ENCODE measurements around the gene OXCT2. TPM values are rescaled to one million over a fixed set of nuclear protein-coding genes. Genes with fewer than 3 reads are reported as not detected.
"Not testable (repeated sequence)": the region's sequence is repeated elsewhere in the genome, so short reads cannot be mapped to it uniquely, and the experiment has no call there.

The OXCT2 gene
- total and polyA plus RNA-seq, 4 donors, result 0.11 to 0.47 (median 0.15) TPM

GRCh38 chr1:39776886-39777285, 5.7 kb upstream of the OXCT2 start:
- Histone ChIP-seq H3K27me3 (ENCODE audit: control insufficient read depth in 4 of 4, insufficient read depth in 4 of 4, low read length in 3 of 4) (no peaks in the 10 kb centered on the region), H3K9me3 (ENCODE audit: control insufficient read depth in 4 of 4, low read length in 3 of 4) (no peaks in the 10 kb centered on the region), H3K36me3 (ENCODE audit: control insufficient read depth in 4 of 4, insufficient read depth in 3 of 4, low read depth in 1 of 4, low read length in 3 of 4) (no peaks in the 10 kb centered on the region), H3K4me1 (ENCODE audit: control insufficient read depth in 4 of 4, insufficient read depth in 4 of 4, low read length in 3 of 4) (no peaks in the 10 kb centered on the region), H3K4me3 (ENCODE audit: low read depth in 1 of 3, low read length in 3 of 3) (no peak overlapping the region), H3K27ac (ENCODE audit: low read depth in 1 of 2, low read length in 2 of 2) (no peak overlapping the region), H3K9ac (ENCODE audit: low read depth in 1 of 2, low read length in 2 of 2) (no peak overlapping the region)
- WGBS, result 82% methylated on average over 4 of the region's 4 CpGs
- TF ChIP-seq HNF4G (IDR thresholded peaks at IDR 0.05) (no peak), MAX (IDR thresholded peaks at IDR 0.05) (no peak), FOXA1 (IDR thresholded peaks at IDR 0.05) (no peak), HNF4A (conservative IDR thresholded peaks at IDR 0.05) (no peak)
- TF ChIP-seq, protein P1, sequence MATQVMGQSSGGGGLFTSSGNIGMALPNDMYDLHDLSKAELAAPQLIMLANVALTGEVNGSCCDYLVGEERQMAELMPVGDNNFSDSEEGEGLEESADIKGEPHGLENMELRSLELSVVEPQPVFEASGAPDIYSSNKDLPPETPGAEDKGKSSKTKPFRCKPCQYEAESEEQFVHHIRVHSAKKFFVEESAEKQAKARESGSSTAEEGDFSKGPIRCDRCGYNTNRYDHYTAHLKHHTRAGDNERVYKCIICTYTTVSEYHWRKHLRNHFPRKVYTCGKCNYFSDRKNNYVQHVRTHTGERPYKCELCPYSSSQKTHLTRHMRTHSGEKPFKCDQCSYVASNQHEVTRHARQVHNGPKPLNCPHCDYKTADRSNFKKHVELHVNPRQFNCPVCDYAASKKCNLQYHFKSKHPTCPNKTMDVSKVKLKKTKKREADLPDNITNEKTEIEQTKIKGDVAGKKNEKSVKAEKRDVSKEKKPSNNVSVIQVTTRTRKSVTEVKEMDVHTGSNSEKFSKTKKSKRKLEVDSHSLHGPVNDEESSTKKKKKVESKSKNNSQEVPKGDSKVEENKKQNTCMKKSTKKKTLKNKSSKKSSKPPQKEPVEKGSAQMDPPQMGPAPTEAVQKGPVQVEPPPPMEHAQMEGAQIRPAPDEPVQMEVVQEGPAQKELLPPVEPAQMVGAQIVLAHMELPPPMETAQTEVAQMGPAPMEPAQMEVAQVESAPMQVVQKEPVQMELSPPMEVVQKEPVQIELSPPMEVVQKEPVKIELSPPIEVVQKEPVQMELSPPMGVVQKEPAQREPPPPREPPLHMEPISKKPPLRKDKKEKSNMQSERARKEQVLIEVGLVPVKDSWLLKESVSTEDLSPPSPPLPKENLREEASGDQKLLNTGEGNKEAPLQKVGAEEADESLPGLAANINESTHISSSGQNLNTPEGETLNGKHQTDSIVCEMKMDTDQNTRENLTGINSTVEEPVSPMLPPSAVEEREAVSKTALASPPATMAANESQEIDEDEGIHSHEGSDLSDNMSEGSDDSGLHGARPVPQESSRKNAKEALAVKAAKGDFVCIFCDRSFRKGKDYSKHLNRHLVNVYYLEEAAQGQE (IDR thresholded peaks at IDR 0.05), result no peak
- DNase-seq (ENCODE audit: low spot score), result no peak

DNA sequence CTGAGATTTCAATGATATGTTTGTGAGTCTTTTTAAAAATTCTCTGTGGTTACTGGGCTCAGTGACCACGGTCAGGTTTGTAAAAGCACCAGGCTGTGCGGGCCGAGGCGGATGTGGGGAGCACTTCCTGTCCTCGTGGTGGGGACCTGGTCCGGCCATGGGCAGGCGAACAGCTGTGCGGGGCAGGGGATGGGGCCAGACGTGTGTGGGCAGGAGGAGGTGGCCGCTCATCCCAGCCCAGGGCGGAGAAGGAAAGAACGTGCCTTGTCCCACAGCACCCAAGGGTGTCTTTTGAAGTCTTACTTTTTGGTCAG, 5.2 kb upstream of the OXCT2 start:
- Histone ChIP-seq H3K4me1 (ENCODE audit: control insufficient read depth in 4 of 4, insufficient read depth in 4 of 4, low read length in 3 of 4) (no peaks in the 10 kb centered on the region), H3K27ac (ENCODE audit: low read depth in 1 of 2, low read length in 2 of 2) (no peak overlapping the region), H3K27me3 (ENCODE audit: control insufficient read depth in 4 of 4, insufficient read depth in 4 of 4, low read length in 3 of 4) (no peaks in the 10 kb centered on the region), H3K9ac (ENCODE audit: low read depth in 1 of 2, low read length in 2 of 2) (no peak overlapping the region), H3K4me3 (ENCODE audit: low read depth in 1 of 3, low read length in 3 of 3) (no peak overlapping the region), H3K36me3 (ENCODE audit: control insufficient read depth in 4 of 4, insufficient read depth in 3 of 4, low read depth in 1 of 4, low read length in 3 of 4) (no peaks in the 10 kb centered on the region), H3K9me3 (ENCODE audit: control insufficient read depth in 4 of 4, low read length in 3 of 4) (no peaks in the 10 kb centered on the region)
- TF ChIP-seq FOXA1 (IDR thresholded peaks at IDR 0.05) (no peak), HNF4A (conservative IDR thresholded peaks at IDR 0.05) (no peak), RXRA (IDR thresholded peaks at IDR 0.05) (no peak)
- TF ChIP-seq, protein P2, sequence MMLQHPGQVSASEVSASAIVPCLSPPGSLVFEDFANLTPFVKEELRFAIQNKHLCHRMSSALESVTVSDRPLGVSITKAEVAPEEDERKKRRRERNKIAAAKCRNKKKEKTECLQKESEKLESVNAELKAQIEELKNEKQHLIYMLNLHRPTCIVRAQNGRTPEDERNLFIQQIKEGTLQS (IDR thresholded peaks at IDR 0.05), result no peak
- DNase-seq (ENCODE audit: low spot score), result no peak
- 81% methylated on average over 12 of the region's 12 CpGs for WGBS

- H3K27ac ChIP-seq (ENCODE audit: low read depth in 1 of 2, low read length in 2 of 2); H3K36me3 ChIP-seq (ENCODE audit: control insufficient read depth in 4 of 4, insufficient read depth in 3 of 4, low read depth in 1 of 4, low read length in 3 of 4); H3K27me3 ChIP-seq (ENCODE audit: control insufficient read depth in 4 of 4, insufficient read depth in 4 of 4, low read length in 3 of 4); H3K9ac ChIP-seq (ENCODE audit: low read depth in 1 of 2, low read length in 2 of 2); H3K9me3 ChIP-seq (ENCODE audit: control insufficient read depth in 4 of 4, low read length in 3 of 4); H3K4me1 ChIP-seq (ENCODE audit: control insufficient read depth in 4 of 4, insufficient read depth in 4 of 4, low read length in 3 of 4); DNase-seq (ENCODE audit: low spot score); H3K4me3 ChIP-seq (ENCODE audit: low read depth in 1 of 3, low read length in 3 of 3): not testable (repeated sequence)
- 86% methylated on average over 16 of the region's 20 CpGs for WGBS
Measured at GRCh38 chr1:39775676-39776399, 4.7 kb upstream of the OXCT2 start.

GRCh38 chr1:39775141-39775540, 4.0 kb upstream of the OXCT2 start:
- not testable (repeated sequence) for H3K9ac ChIP-seq (ENCODE audit: low read depth in 1 of 2, low read length in 2 of 2); DNase-seq (ENCODE audit: low spot score); H3K27ac ChIP-seq (ENCODE audit: low read depth in 1 of 2, low read length in 2 of 2); H3K27me3 ChIP-seq (ENCODE audit: control insufficient read depth in 4 of 4, insufficient read depth in 4 of 4, low read length in 3 of 4); H3K9me3 ChIP-seq (ENCODE audit: control insufficient read depth in 4 of 4, low read length in 3 of 4); H3K4me3 ChIP-seq (ENCODE audit: low read depth in 1 of 3, low read length in 3 of 3); H3K36me3 ChIP-seq (ENCODE audit: control insufficient read depth in 4 of 4, insufficient read depth in 3 of 4, low read depth in 1 of 4, low read length in 3 of 4); H3K4me1 ChIP-seq (ENCODE audit: control insufficient read depth in 4 of 4, insufficient read depth in 4 of 4, low read length in 3 of 4)
- WGBS, result 74% methylated on average over 11 of the region's 11 CpGs

DNA sequence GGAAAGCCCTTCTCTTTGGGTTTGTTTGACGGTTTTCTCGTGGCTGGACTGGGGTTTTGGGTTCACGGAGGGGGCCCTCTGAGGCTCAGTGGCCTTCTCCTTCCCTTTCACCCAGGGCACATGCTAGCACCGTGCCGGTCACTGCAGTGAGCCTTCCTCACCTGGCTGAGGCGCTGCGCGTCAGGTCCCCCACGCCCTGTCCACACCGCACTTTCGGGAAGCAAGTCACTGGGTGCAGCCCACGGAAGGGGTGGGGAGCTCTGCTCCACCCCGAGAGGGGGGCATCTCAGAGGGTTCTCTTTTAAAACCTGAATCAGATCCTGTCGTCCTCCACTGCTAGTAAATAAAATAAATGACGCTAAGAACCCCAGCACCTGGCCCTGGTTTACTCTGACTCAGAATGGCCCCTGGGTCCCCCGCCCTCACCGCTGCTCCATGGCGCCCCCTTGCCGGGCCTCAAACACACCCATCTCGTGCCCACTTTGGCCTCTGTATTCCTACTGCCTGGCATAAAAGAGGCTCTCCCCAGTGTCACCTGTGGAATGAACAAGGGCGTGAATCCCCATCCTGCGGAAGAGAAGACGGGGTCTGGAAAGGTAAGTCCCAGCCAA, 2.3 kb upstream of the OXCT2 start:
- H3K27ac ChIP-seq (ENCODE audit: low read depth in 1 of 2, low read length in 2 of 2); H3K27me3 ChIP-seq (ENCODE audit: control insufficient read depth in 4 of 4, insufficient read depth in 4 of 4, low read length in 3 of 4); H3K9me3 ChIP-seq (ENCODE audit: control insufficient read depth in 4 of 4, low read length in 3 of 4); H3K4me1 ChIP-seq (ENCODE audit: control insufficient read depth in 4 of 4, insufficient read depth in 4 of 4, low read length in 3 of 4); H3K36me3 ChIP-seq (ENCODE audit: control insufficient read depth in 4 of 4, insufficient read depth in 3 of 4, low read depth in 1 of 4, low read length in 3 of 4); H3K9ac ChIP-seq (ENCODE audit: low read depth in 1 of 2, low read length in 2 of 2); DNase-seq (ENCODE audit: low spot score); H3K4me3 ChIP-seq (ENCODE audit: low read depth in 1 of 3, low read length in 3 of 3): not testable (repeated sequence)
- 36% methylated on average over 3 of the region's 23 CpGs for WGBS

DNA sequence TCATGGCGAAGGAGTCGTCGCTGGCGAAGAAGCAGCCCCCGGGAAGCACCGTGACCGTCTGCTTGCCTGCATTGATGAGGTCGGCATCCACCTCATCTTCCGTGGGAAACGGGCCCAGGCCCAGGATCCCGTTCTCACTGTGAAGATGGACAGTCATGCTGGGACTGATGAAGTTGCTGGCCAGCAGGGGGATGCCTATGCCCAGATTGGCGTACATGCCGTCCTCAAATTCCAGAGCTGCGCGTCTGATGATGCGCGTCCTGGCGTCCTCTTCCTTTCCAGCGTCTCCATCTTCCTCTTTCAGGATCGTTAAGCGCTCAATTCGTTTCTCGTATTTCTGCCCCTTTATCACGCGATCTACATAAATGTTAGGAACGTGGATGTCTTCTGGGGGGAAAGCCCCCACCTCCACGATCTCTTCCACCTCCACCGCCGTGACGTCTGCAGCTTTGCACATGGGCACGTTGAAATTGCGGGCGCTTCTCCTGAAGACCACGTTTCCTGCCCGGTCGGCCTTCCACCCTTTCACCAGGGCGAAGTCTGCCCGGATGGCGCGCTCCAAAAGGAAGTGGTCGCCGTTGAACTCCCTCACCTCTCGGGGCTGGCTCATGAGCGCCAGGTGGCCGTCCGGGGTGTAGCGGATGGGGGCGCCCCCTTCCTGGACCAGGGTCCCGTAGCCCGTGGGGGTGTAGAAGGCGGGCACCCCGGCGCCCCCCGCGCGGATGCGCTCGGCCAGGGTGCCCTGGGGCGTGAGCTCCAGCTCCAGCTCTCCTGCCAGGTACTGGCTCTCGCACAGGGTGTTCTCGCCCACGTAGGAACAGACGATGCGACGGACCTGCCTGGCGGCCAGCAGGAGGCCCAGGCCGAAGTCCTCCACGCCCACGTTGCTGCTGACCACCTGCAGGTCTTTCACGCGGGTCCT, 787 bp downstream of the OXCT2 start:
- H3K9me3 ChIP-seq (ENCODE audit: control insufficient read depth in 4 of 4, low read length in 3 of 4); H3K27ac ChIP-seq (ENCODE audit: low read depth in 1 of 2, low read length in 2 of 2); H3K36me3 ChIP-seq (ENCODE audit: control insufficient read depth in 4 of 4, insufficient read depth in 3 of 4, low read depth in 1 of 4, low read length in 3 of 4); H3K9ac ChIP-seq (ENCODE audit: low read depth in 1 of 2, low read length in 2 of 2); H3K27me3 ChIP-seq (ENCODE audit: control insufficient read depth in 4 of 4, insufficient read depth in 4 of 4, low read length in 3 of 4); H3K4me3 ChIP-seq (ENCODE audit: low read depth in 1 of 3, low read length in 3 of 3); DNase-seq (ENCODE audit: low spot score); H3K4me1 ChIP-seq (ENCODE audit: control insufficient read depth in 4 of 4, insufficient read depth in 4 of 4, low read length in 3 of 4): not testable (repeated sequence)
- WGBS, result 39% methylated on average over 24 of the region's 71 CpGs
